ENCODE data around the gene PDE8B.

DNA sequence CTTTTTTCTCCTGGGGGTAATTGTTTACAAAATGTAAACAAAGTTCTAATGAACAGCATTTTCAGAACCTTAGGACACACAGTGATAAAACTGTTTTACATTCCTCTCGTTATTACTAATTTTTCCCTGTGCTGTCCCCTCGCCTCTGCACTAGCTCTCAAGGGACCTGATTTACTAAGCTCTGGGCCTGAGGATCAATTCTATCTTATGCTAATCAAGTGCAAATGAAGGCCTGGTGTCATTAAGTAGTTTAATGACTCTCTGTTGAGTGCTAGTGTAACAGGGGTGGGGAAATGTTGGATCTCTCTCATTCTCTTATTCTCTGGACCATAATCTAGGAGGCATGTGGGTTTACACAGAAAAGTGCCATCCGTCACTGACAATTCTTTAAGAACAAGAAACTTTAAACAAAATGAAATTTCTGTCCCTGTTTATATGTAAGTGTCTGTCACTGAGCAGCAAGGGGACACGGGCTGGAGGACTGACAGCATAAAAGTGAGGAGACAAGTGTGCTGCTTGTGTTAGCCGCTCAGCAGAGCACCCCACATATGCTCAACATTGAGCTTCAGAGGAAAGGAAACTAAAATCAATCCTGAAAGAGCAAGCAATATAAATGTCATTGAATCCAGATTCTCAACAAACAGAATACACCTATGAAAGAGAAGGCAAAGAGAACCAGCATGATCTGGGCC lies 166.3 kb downstream of the PDE8B start:
- TF ChIP-seq, protein P1, sequence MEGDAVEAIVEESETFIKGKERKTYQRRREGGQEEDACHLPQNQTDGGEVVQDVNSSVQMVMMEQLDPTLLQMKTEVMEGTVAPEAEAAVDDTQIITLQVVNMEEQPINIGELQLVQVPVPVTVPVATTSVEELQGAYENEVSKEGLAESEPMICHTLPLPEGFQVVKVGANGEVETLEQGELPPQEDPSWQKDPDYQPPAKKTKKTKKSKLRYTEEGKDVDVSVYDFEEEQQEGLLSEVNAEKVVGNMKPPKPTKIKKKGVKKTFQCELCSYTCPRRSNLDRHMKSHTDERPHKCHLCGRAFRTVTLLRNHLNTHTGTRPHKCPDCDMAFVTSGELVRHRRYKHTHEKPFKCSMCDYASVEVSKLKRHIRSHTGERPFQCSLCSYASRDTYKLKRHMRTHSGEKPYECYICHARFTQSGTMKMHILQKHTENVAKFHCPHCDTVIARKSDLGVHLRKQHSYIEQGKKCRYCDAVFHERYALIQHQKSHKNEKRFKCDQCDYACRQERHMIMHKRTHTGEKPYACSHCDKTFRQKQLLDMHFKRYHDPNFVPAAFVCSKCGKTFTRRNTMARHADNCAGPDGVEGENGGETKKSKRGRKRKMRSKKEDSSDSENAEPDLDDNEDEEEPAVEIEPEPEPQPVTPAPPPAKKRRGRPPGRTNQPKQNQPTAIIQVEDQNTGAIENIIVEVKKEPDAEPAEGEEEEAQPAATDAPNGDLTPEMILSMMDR (IDR thresholded peaks at IDR 0.05): no peak
- TF ChIP-seq EZH2 (IDR thresholded peaks at IDR 0.05; ENCODE audit: borderline replicate concordance, insufficient read depth, low read depth, low read length, poor library complexity, severe bottlenecking): no peak
